SK-N-MC (cell line): Measurements from ENCODE around the gene CD8B.
"Not testable (repeated sequence)": the region's sequence is repeated elsewhere in the genome, so short reads cannot be mapped to it uniquely, and the experiment has no call there.

Source experiments
- EZH2 ChIP-seq: fragments of 200-600 bp; sonication (generic); IDR thresholded peaks from one replicate; pipeline ENCODE4 v1.6.1; 2017; ENCODE audit warnings: antibody characterized with exemption
- POLR2AphosphoS5 ChIP-seq: IDR thresholded peaks from 2 replicates; pipeline ENCODE4 v1.6.1; 2012; ENCODE audit warnings: mild to moderate bottlenecking, low read depth, low read length, borderline replicate concordance

DNA sequence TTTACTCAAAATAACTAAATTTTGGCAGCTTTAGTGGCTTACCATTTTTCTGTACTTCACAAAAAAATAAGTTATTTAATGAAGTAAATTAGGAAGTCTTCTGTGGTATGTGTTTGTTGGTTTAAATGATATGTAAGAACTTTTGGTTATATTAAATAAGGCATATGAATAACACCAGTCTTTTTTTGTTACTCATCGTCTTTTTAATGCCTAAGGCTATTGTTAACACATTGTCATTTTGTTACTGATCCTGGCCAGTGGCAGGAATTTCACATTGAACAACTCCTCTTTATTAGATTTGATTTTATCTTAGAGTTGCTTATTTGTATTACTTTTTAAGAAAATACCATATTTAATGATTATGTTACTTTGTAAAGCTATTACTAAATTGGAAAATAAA, 17.3 kb upstream of the CD8B start:
- TF ChIP-seq EZH2, POLR2AphosphoS5: not testable (repeated sequence)
